Stimulated activated CD4-positive, alpha-beta T cell treated with anti-CD3 and anti-CD28 coated beads, Interleukin-2, amount 100 ng/mL, for 4 hours (primary cell): ENCODE data around the gene AIF1L.
"Not testable (repeated sequence)": the region's sequence is repeated elsewhere in the genome, so short reads cannot be mapped to it uniquely, and the experiment has no call there.

Source experiments
- DNase-seq: peaks from one replicate; pipeline ENCODE4 v3.0.0-alpha.2; 2020; ENCODE audit warnings: low read depth

Gene AIF1L

DNA sequence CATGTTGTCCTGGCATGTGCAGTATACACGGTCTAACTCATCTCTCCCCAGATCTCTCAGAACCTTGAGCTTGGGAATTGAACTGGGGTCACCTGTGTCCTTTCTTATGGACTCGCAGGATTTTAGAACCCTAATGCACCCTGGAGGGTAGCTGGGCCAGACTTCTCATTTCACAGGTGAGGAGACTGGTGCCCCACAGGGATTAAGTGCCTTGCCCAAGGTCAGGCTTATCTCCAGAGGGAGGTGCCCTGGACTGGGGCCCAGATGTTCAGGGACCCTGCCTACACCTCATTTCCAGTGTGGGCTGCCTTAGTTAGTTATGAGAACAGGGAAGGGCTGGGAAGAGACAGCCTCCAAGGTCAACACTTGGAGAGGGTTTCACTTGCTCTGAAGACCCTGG is 25.0 kb downstream of the AIF1L start:
- no peak for DNase-seq

DNA sequence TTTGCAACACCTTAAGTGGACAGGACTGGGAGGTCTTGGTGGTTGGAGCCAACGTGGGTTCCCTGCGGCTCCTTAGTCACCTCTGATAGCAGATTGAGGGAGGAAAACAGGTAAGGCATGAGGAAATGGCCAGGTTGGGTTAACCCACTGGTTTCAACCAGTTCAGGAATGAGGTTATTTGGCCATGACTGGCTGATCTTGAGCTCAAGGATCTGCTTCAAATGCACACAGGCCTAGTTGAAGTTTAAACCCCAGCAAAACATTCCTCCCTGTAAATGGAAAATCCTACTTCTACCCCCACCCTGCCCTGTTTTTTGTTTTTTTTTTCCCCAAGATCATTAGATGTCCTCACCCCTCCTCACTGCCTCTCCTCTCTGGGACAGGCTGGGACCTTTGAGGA is 25.8 kb downstream of the AIF1L start:
- DNase-seq: no peak

DNA sequence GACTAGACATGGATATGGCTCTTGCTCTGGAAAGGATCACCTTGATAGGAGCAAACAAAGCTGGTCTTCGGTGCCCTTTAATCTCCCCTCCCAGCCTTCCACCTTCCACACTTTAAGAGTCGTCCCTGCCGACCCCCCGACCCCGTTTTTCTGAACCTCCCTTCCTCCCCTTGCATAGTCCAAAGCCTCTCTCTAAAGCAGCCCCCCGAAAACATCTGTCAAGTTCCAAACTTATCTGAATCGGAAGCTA is 28.6 kb downstream of the AIF1L start:
- no peak for DNase-seq

DNA sequence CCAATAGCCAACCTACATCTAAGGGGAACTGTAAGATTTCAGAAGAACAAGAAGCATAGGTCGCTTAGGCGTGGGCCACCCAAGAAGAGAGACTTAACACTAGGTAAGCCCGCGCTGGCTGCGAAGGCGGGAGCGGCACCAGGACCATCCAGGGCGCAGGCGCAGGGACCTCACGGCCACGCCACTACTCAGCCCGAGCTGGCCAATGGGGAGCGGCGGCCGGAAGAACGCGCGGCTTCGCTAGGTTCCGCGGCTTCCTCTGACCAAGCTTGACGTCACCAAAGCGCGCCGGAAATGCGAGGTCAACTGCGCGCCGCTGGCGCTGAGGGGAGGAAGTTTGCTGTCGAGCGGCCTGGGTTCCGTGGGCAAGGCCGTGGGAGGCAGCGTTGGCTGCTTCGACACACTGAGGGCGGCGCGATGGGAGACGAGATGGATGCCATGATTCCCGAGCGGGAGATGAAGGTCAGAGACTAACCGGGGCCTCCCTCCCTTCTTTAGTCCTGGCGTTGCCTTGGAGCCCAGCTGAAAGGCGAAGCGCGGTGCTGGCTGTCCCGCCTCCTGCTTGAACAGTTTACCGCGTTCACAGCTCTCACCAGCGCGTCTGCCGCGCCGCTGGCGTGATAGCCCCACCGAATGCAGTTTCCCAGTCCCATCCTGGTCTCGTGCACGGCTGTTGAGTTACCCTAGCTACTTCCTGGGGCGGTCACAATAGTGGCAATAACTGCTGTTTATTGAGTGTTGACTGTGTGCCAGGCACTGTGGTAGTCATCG is 29.1 kb downstream of the AIF1L start, which contains the start of gene NUP214:
Gene NUP214, plus strand, starts transcription at position 299 of the 771 bp plus-strand sequence. Its CDS starts 119 bp downstream, at position 418.
- peak; percentile 99 for DNase-seq

DNA sequence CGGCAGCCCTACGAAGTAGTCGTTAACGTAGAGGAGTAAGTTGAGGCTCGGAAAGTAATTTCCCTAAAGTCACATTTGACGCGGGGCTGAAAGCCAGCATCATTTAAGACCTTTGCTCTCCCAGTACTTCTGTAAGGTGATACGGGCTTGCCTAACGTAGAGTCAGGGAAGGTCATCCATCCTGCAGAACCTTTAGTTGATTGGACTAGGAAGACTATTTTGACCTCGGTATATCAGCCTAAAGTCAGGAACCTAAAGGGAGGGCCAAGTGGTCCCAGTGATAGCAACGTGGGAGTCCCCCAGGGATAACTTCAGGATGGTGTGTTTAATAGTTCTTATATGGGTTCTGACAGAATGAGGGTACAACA is 29.7 kb downstream of the AIF1L start:
- DNase-seq: no peak

DNA sequence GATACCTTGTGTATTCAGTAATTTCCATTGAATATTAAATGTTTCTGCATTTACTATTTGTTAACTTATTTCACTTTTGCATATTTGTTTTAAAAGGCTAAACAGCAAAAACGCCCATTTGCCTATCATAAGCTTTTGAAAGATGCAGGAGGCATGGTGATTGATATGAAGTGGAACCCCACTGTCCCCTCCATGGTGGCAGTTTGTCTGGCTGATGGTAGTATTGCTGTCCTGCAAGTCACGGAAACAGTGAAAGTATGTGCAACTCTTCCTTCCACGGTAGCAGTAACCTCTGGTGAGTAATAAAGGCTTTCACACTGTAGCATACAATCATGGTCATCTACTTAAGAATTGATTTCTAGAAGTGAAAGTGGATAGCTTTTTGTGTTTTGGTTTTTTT is 32.9 kb downstream of the AIF1L start:
- no peak for DNase-seq

DNA sequence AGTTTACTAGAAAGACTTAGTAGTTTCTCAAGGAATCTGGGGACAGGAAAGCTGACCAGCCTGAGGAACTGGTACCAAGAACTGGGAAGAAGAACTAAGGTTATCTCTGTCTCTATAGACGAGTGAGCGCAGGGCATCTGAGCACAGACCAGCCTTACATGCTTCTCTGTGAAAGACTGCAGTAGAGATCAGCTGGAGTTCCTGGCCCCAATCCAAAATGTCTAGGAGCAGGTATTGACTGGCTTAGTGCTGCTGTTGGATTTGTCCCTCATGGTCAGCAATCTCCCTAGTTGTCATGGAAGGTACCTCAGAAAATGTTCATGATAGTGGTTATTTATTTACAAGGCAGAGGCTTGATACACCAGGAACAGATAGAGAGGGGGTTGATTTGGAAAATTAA is 42.3 kb downstream of the AIF1L start:
- DNase-seq: no peak

DNA sequence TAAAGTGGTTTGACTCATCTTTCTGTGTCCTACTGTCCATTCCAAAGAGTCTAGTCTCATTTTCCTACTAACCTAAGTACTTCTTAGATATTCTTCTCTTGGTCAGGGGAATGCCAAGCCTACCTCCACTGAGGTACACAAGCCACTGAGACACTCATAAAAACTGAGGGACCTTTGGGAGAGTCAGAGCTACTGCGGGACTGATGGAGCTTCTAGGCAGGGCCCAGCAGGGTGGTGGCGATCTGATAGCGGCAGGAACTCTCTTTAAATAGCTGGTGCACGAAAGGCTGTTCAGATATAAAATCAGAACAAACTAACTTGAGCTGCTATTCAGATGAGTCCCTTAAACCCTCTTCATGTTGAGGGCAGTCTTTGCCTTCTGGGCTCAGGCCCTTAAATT is 43.8 kb downstream of the AIF1L start:
- DNase-seq: no peak

DNA sequence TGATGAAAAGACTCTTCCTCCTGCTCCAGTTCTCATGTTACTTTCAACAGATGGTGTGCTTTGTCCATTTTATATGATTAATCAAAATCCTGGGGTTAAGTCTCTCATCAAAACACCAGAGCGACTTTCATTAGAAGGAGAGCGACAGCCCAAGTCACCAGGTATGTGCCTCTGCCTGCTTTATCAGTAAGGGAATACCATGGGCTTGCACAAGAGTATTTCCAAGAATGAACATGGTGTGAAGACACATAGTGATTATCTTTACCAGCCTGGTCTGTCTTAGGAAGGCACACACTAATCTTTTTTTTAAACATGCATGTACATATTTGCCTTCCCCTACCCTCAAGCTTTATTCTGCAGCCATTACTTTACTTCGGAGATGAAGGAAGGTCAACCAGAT is 44.2 kb downstream of the AIF1L start:
- no peak for DNase-seq

DNA sequence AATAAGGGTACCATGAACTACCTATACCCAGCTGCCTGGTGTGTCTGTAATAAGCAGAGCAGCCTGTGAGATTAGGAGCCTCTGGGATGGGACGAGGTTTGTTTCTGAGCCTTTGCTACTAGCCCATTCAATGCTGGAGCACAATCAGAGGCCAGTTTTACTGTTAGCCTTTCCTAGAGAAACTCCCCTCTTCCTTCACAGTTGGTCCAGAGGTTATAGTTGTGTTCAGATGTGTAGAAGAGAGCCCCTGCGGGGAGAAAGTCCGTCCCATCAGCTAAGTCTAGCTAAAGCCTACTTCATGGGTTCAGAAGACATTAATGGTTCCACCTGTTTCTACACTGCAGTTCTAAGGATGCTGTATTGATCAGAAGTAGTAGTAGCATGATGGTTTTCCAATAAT is 45.8 kb downstream of the AIF1L start:
- DNase-seq: no peak

DNA sequence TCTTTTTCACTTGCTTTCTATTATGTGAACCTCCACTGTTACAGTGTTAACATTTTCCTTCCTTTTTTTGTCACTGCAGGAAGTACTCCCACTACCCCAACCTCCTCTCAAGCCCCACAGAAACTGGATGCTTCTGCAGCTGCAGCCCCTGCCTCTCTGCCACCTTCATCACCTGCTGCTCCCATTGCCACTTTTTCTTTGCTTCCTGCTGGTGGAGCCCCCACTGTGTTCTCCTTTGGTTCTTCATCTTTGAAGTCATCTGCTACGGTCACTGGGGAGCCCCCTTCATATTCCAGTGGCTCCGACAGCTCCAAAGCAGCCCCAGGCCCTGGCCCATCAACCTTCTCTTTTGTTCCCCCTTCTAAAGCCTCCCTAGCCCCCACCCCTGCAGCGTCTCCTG is 47.9 kb downstream of the AIF1L start:
- DNase-seq: no peak

DNA sequence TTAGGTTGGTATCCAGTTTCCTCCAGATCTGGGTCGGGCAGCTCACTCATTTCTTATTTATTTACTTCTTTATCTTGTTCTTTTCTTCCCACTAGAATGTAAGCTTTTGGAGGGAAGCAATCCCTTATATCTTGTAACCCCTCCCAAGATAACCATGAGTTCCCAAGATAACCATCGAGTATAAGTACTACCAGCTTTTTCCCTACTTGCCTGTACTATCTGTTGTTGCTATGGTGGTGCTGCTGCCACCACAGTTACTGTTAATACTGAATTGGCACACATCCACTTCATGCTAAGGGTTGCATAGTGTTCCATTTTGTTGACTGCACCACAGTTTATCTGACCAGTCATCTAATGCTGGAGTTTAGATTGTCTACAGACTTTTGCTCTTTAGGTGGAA is 48.9 kb downstream of the AIF1L start:
- no peak for DNase-seq

DNA sequence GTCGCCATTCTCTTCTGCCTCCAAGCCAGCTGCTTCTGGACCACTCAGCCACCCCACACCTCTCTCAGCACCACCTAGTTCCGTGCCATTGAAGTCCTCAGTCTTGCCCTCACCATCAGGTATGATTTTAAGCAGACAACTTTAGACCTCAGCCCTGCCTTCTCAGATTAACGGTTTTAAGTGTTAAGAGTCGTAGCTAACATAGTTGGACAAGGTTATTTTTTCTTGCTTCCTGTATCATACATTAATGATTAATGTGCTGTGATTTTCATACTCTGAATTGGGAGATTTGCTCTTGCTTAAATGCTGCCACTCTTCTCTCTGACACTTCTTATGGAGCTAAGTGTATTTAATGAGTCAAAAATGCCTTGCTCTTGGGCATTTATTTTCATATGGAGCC is 49.9 kb downstream of the AIF1L start:
- DNase-seq: no peak

DNA sequence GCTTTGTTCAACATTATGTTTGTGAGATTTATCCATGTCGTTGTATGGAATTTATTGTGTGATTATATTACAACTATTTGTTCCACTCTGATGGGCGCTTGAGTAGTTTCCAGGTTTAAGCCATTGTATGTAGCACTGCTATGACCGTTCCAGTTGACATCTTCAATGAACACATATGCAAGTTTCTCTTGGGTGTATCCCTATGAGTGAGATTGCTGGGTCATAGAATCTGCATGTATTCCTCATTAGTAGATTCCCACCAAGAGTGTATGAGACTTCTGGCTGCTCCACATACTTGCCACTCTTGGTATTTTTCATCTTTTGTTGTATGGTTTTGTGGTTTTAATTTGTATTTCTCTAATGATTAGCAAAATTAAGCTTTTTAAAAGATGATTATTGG is 51.9 kb downstream of the AIF1L start:
- DNase-seq: no peak

DNA sequence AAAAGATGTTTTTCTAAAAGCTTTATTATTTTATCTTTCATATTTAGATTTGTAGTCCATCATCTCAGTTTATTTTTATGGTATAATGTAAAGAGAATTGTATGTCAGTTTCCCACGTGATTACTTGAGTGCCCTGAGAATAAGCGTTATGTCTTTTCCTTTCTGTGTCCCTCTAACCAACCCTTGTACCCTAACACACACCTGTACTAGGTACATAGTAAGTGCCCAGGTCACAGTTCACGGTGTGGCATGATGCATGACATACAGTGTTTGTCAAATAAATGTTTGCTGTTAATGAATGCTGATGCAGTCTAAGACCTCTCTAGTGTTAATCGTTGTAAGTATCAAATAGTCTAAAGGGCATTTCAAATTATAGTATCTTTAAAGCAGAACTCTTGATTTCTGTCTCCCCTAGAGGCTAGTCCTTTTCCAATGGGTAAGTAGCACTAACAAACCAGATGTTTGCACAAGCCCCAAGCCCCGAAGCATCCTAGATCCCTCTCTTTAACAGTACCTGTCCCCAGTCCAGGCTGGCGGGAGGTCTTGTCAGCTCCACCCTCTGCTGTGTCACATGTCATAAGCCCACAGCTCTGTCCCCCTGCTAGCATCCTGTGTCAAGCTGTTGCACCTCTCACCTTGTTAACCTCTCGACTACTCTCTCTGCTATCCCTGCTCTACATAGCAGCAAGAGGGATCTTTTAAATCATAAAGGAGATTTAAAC is 52.8 kb downstream of the AIF1L start:
- no peak for DNase-seq

DNA sequence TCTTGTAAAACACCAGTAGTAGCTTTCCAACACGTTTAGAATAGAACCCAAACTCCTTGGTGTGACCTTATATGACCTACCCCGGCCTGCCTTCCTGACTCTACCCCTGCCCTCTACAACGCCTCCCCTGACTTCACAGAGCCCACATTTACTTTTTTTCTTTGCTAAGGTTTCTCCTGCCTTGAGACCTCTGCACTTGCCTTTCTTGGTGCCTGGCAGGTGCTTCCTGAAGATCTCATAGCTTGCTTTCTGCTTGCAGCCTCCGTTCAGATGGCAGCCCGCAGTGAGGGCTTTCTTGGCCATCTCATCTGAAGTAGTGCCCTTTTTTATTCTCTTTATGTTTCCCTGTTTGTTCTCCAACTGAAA is 53.3 kb downstream of the AIF1L start:
- DNase-seq: no peak

DNA sequence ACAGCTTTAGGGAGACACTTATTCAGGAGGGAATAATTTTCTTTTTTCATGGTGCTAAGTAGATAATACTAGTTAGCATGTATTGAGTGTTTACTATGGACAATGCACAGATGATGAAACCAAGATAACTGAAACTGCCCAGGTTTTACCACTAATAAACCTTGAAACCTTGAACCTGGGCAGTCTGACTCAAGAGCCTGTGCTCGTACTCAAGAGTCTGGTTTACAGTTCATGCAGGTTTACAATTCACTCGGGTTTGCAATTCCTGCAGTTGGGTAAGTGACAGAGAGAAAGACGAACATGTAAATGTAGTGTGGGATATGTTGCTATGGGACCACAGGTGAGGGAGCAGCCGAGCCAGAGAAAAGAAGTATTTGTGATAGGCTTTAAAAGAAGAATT is 57.3 kb downstream of the AIF1L start:
- no peak for DNase-seq

DNA sequence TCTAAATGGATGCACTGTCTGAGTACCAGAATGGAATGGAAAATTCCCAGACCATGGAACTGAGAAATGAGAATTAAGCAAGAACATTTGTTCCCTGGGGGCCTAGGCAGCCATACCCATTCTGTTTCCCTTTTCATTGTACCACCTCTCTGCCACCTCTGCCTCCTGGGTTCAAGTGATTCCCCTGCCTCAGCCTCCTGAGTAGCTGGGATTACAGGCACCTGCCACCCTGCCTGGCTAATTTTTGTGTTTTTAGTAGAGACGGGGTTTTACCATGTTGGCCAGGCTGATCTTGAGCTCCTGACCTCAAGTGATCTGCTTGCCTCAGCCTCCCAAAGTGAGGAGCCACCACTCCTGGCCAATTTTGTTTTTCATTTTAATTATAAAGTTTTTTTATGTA is 62.3 kb downstream of the AIF1L start:
- DNase-seq: not testable (repeated sequence)

DNA sequence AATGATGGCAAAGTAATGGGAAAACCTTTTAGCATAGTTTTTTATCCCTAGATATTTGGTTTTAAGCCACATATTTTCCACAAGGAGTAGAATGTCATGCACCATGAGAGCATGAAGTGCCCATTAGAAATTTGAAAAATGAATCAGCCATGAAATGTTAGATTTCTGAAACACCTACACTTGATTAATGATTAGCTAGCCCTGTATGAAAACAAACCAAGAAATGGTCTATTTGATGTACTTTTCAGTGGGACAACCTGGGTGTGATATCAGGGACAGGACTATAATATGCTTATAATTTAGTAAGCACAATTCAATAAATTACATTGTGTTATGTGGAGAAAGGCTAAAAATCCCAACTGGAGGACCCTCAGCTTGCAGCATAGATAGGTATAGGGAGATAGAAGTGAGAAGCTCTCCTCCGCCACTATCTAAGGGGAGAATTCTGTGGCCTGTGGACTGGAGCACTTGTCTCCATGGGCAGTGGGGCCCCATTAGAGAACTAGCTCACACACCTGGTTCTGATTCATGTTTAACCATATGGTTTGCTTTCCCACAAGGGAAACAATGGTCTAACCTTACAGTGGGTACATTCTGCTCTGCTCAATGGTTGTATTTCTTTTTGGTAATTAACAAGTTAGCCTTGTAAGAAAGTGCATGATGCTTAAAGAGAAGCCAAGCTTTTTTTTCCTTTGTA is 64.2 kb downstream of the AIF1L start:
- DNase-seq: no peak

DNA sequence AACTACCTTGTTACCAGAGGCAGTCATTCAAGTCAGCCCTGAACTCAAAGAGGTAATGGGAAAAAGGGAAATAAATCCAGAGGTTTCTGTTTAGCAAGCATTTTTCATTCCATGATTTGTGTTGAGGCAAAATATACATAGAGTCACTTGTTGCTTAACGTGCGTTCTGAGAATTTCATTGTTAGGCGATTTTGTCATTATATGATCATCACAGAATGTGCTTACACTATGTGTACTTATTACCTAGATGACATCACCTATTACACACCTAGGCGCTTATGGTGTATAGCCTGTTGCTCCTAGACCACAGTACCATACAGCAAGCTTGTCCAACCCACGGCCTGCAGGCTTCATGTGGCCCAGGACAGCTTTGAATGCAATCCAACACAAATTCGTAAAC is 65.3 kb downstream of the AIF1L start:
- DNase-seq: no peak

DNA sequence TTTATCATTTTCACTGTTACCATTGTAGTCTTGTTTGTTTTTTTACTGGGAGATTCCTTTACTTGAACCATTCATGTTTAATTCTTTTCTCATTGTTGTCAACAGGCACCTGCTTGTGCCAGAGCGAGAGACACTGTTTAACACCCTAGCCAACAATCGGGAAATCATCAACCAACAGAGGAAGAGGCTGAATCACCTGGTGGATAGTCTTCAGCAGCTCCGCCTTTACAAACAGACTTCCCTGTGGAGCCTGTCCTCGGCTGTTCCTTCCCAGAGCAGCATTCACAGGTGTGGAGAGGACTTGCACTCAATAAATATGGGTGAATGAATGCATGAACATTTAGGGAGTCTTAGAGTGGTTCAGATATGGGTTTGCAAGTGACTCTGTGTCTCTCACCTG is 66.6 kb downstream of the AIF1L start:
- no peak for DNase-seq

DNA sequence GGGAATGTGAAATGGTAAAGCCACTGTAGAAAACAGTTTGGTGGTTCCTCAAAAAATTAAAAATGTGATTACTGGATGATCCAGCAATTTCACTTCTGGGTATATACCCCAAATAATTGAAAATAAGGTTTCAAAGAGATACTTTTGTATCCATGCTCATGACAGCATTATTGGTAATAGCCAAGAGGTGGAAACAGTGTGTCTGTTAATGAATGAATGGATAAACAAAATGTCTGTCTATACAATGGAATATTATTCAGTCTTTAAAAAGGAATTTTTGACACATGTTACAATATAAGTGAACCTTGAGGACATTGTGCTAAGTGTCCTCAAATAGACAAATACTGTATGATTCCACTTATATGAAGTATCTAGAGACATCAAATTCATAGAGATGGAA is 69.2 kb downstream of the AIF1L start:
- DNase-seq: no peak

DNA sequence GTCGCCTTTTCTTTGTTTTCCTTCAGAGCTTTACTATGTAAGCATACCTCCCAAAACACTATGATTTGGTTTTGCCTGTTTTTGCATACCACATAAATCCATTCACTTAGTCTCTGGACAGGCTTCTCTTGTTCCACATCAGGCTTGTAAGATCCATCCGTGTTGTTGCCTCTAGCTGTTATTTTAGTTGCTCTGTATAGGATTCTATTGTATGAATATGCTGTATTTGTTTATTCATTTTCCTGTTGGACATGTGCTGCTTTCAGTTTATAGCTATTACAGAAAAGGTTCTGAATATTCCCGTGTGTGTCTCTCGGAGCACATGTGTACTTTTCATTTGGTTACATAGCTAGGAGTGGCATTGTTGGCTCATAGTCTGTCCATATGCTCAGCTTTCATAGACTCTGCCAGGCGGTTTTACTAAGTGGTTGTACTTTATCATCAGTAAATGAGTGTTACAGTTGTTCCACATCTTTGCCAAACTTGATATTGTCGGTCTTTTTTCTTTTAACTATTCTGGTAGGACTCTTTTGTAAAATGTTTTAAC is 70.9 kb downstream of the AIF1L start:
- no peak for DNase-seq
